DND-41 (cell line): ENCODE data around the gene XPNPEP1.

Experiments used
- ATAC-seq: fragments of 200-7000 bp; cut with Tn5 transposase; 3 replicates; pipeline ENCODE4 v1.9.1; 2021; ENCODE audit warnings: low read depth; ENCODE audit not compliant: insufficient read depth
- DNase-seq: peaks from one replicate; pipeline ENCODE4 v3.0.0-alpha.2; 2020
- H2AFZ ChIP-seq: 2 replicates; pipeline ENCODE4 v1.6.0; 2012; ENCODE audit warnings: low read depth, low read length
- H3K27ac ChIP-seq: 2 replicates; pipeline ENCODE4 v1.5.1; 2012; ENCODE audit warnings: low read length, inconsistent platforms
- H3K27me3 ChIP-seq: fragments of 200-600 bp; sonication (generic); 2 replicates; pipeline ENCODE4 v1.6.0; 2012; ENCODE audit warnings: low read length, mild to moderate bottlenecking, inconsistent platforms; ENCODE audit not compliant: insufficient read depth, poor library complexity
- H3K36me3 ChIP-seq: 2 replicates; pipeline ENCODE4 v1.5.1; 2012; ENCODE audit warnings: low read length, inconsistent platforms; ENCODE audit not compliant: insufficient read depth
- H3K4me1 ChIP-seq: 2 replicates; pipeline ENCODE4 v1.5.1; 2012; ENCODE audit warnings: mild to moderate bottlenecking, low read length; ENCODE audit not compliant: insufficient read depth
- H3K4me2 ChIP-seq: 2 replicates; pipeline ENCODE4 v1.6.0; 2012; ENCODE audit warnings: mild to moderate bottlenecking, moderate library complexity, low read length, inconsistent platforms; ENCODE audit not compliant: insufficient read depth
- H3K4me3 ChIP-seq, 2 experiments: fragments of 200-600 bp in 1 of 2; shearing (Covaris generic) in 1 of 2; 2 replicates each; pipeline ENCODE4 v1.5.1; 2012 to 2016; ENCODE audit warnings: inconsistent platforms in 2 of 2, low read length in 2 of 2, mild to moderate bottlenecking in 2 of 2, low read depth in 1 of 2, moderate library complexity in 1 of 2
- H3K79me2 ChIP-seq: 2 replicates; pipeline ENCODE4 v1.6.0; 2012; ENCODE audit warnings: low read length, inconsistent platforms; ENCODE audit not compliant: insufficient read depth
- H3K9ac ChIP-seq: 2 replicates; pipeline ENCODE4 v1.6.0; 2012; ENCODE audit warnings: low read depth, mild to moderate bottlenecking, inconsistent platforms, low read length, moderate library complexity
- H3K9me3 ChIP-seq: 2 replicates; pipeline ENCODE4 v1.5.1; 2012; ENCODE audit warnings: low read length, moderate library complexity, mild to moderate bottlenecking, inconsistent platforms; ENCODE audit not compliant: insufficient read depth, severe bottlenecking
- H4K20me1 ChIP-seq: 2 replicates; pipeline ENCODE4 v1.6.0; 2012; ENCODE audit warnings: low read length; ENCODE audit not compliant: insufficient read depth
- EZH2 ChIP-seq: IDR thresholded peaks from 3 replicates; pipeline ENCODE4 v1.6.1; 2012; ENCODE audit warnings: borderline replicate concordance, low read depth, mild to moderate bottlenecking, moderate library complexity, low read length, inconsistent platforms; ENCODE audit not compliant: severe bottlenecking
- TF ChIP-seq, protein P1 (sequence below): IDR thresholded peaks from 2 replicates; pipeline ENCODE4 v1.5.1; 2012; ENCODE audit warnings: borderline replicate concordance, low read length, moderate library complexity, mild to moderate bottlenecking; ENCODE audit not compliant: poor library complexity, severe bottlenecking; ENCODE audit errors: extremely low read depth

The XPNPEP1 gene

DNA sequence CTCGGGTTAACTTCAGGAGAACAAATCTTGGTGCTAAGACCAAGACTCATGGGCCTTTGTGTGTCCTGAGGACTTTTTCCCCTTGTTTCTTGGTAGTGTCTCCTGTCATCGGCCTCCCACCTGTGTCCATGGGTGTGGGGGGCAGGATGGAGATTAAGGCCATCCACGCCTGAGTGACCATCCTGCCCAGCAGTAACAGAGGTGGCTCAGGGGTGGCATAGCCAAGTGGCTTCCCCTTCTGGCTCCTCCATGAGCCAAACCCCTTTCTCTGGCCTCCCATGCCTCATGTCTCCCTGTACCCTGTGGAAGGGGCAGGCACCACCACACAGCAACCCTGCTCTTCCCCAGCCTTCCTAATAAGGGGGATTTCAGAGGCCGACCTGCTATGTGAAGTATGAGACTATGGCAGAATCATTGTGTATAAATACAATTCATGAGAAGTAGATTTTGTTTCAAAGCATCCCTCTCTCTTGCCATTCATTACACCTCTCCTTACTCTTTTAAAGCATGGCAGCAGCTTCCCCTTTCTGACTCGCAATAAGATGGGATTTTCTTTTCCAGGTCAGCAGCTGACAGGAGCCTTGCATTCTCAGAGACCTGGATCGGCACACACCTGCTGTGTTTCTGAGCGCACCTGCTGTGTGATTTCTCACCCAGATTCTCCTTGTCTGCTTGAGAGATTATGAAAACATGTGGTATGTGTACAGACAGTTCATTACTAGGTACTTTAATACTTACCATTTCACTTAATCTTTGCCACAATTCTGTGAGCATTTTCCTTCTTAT lies 102.5 kb downstream of the XPNPEP1 start:
- Histone ChIP-seq H3K27ac (no peak overlapping the region), H3K79me2 (no peaks in the 10 kb centered on the region), H2AFZ (no peak overlapping the region), H3K4me1 (no peaks in the 10 kb centered on the region), H3K27me3 (no peaks in the 10 kb centered on the region), H3K36me3 (no peaks in the 10 kb centered on the region), H3K9ac (no peak overlapping the region), H3K4me2 (no peak overlapping the region), H4K20me1 (no peaks in the 10 kb centered on the region), H3K9me3 (no peaks in the 10 kb centered on the region), H3K4me3 (no peak overlapping the region)
- ATAC-seq (no peak), DNase-seq (no peak)
- TF ChIP-seq EZH2, result no peak
- TF ChIP-seq, protein P1, sequence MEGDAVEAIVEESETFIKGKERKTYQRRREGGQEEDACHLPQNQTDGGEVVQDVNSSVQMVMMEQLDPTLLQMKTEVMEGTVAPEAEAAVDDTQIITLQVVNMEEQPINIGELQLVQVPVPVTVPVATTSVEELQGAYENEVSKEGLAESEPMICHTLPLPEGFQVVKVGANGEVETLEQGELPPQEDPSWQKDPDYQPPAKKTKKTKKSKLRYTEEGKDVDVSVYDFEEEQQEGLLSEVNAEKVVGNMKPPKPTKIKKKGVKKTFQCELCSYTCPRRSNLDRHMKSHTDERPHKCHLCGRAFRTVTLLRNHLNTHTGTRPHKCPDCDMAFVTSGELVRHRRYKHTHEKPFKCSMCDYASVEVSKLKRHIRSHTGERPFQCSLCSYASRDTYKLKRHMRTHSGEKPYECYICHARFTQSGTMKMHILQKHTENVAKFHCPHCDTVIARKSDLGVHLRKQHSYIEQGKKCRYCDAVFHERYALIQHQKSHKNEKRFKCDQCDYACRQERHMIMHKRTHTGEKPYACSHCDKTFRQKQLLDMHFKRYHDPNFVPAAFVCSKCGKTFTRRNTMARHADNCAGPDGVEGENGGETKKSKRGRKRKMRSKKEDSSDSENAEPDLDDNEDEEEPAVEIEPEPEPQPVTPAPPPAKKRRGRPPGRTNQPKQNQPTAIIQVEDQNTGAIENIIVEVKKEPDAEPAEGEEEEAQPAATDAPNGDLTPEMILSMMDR, result no peak

DNA sequence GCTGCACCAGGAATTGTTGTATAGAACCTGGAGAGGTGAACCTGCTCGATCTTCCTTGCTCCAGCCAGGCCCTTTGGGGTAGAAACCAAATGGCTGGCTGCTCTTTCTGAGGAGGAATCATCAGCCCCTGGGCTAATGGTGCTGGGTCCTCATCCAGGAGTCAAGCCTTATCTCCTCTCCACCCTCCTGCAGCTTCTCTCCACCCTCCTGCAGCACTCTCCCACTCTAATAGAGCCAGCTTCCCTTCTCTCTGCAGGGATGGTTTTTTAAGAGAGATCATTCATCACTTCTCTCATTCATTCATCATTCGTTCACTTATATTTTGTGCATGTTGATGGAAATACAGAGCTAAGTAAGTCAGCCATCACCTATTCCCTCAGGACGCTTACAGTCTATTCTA lies 103.5 kb downstream of the XPNPEP1 start:
- Histone ChIP-seq H3K9me3 (no peaks in the 10 kb centered on the region), H3K27me3 (no peaks in the 10 kb centered on the region), H3K79me2 (no peaks in the 10 kb centered on the region), H3K27ac (no peak overlapping the region), H3K36me3 (no peaks in the 10 kb centered on the region), H2AFZ (no peak overlapping the region), H3K4me2 (no peak overlapping the region), H4K20me1 (no peaks in the 10 kb centered on the region), H3K4me3 (no peak overlapping the region), H3K4me1 (no peaks in the 10 kb centered on the region), H3K9ac (no peak overlapping the region)
- DNase-seq (no peak), ATAC-seq (no peak)
- TF ChIP-seq EZH2, result no peak
- TF ChIP-seq, protein P1, result no peak
